ENCODE measurements around the gene MBNL2. TPM values are rescaled to one million over a fixed set of nuclear protein-coding genes. Genes with fewer than 3 reads are reported as not detected.

Gene MBNL2
- total RNA-seq, 1 donor from 2014 or later, result 71.8 TPM

DNA sequence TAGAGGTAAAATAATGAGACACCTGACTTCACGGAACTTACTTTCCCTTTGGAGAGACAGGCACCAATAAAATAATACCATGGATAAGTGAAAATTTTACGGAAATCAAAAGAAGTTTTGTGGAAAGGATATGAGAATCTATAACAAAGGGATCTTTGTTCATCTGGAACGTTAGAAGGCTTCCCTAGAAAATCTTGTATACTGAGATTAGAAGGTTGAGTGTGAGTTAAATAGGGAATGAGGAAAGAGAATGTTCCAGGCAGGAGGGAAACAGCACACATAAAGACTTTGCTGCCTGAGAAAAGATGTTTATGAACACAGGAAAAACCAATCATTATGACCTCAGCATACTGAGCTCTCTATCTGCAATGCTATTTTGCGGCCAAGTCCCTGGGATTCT is 192.3 kb downstream of the MBNL2 start:
- H3K9me3 Mint-ChIP-seq, result no peaks in the 10 kb centered on the region
- no peaks in the 10 kb centered on the region for H3K4me1 Mint-ChIP-seq
- no peak for DNase-seq (ENCODE audit: low spot score in 2 of 2, unreplicated experiment in 2 of 2)
- H3K27me3 Mint-ChIP-seq (ENCODE audit: low read depth), result no peaks in the 10 kb centered on the region
- H3K27ac Mint-ChIP-seq, result peak overlapping the region; percentile 13
- no peak for TF ChIP-seq CTCF (IDR thresholded peaks at IDR 0.05; ENCODE audit: unreplicated experiment)
- no peak overlapping the region for H3K4me3 Mint-ChIP-seq
- no peaks in the 10 kb centered on the region for H3K36me3 Mint-ChIP-seq

DNA sequence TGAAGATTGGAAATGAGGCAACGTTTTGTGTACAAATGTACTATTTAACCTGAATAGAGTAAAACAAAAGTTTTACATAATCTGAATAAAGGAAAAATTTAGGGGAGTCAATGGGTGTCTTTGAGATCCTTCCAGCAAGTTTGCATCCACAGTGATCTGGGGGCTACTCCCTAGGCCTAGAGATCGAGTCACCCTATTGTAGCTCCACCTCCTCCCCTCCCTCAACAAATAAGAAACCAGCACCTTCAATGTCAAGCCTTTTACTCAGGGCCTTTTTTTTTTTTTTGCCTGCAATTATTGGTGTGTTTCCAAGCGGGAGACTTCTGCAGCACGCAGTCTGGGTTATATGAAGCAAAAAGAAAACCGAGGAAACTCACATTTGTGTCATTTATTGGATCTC is 195.6 kb downstream of the MBNL2 start:
- H3K4me3 Mint-ChIP-seq, result no peak overlapping the region
- DNase-seq (ENCODE audit: low spot score in 2 of 2, unreplicated experiment in 2 of 2), result no peak

DNA sequence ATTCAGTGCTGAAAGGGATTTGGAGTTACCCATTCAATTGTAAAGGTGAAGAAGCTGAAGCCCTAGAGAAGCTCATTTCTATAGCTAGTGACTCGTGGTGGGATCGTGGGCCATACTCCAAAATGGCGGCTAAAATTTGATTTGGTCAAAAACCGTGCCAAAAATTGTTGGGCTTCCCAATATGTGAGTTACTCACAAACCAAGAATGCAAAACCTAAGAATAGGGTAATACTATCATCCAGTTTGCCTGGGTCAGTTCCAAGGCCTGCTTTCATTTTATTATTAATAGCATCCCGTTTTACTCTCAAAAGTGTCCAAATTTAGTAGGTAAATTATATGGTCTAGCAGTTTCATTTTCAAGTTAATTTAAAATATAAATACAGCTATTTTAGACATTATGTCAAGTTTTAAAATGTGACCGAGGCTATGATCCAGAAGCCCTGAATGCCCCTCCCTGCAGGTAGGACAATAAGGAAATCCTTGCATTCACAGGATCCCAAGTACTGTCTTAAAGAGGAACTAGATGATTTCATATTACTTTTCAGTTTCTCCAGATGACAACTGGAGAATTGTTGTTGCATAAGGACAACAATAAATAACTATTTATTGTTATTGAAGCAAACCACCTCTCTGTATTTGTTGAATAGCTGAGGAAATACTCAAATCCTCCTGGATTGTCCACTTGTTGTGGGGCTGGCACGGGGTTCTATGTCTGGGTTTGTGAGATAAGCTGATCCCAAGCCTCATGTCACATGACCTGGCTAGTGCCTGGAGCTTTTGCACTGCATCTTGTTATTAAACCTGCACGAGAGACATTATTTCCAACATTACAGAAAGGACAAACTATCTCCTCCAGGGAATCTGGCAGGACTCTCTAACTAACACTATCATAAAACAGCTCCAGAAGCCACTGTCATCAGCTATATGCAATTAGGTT is 200.3 kb downstream of the MBNL2 start:
- Mint-ChIP-seq H3K9me3 (no peaks in the 10 kb centered on the region), H3K27ac (no peak overlapping the region), H3K27me3 (ENCODE audit: low read depth) (no peaks in the 10 kb centered on the region), H3K36me3 (no peaks in the 10 kb centered on the region), H3K4me3 (no peak overlapping the region), H3K4me1 (no peaks in the 10 kb centered on the region)
- no peak for DNase-seq (ENCODE audit: low spot score in 2 of 2, unreplicated experiment in 2 of 2)
- TF ChIP-seq CTCF (IDR thresholded peaks at IDR 0.05; ENCODE audit: unreplicated experiment), result no peak

More for the DNA sequence above, 195.6 kb downstream of the MBNL2 start:
- H3K27me3 Mint-ChIP-seq (ENCODE audit: low read depth), result no peaks in the 10 kb centered on the region
- no peaks in the 10 kb centered on the region for H3K9me3 Mint-ChIP-seq
- H3K27ac Mint-ChIP-seq, result no peak overlapping the region
- TF ChIP-seq CTCF (IDR thresholded peaks at IDR 0.05; ENCODE audit: unreplicated experiment), result no peak
- H3K36me3 Mint-ChIP-seq, result no peaks in the 10 kb centered on the region
- no peaks in the 10 kb centered on the region for H3K4me1 Mint-ChIP-seq

DNA sequence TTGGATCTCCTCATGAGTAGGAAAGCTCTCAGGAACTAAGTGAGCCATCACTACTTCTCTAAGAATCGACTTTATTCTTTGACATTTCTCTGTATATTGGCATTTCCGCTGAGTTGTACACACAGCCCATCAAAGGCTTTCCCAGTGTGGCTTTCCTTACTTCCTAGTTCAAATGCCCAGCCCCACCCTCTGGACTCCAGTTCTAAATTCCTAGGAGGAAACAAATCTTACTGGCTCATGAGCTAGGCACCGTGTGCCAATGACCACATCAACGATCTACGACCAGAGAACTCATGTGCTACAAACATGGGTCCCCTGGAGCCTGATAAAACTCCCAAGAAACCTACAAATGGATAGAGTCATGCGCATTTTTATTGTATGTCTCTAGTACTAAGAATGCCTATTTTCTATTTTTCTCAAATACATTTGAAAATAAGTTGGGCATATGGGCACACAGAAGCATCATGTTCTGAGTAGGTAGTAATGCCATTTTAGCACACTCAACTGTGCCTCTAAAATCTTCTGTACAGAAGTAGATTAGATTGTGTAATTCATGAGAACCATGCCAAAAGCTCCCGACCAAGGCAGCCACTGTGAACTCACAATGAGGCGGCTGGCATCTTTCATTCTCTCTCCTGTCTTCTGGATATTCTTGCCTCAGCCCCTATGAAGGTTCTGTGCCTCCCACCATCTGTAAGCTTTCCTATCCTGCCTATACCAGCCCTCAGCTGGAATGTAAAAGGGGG is 201.3 kb downstream of the MBNL2 start:
- no peak for DNase-seq (ENCODE audit: low spot score in 2 of 2, unreplicated experiment in 2 of 2)
- no peak overlapping the region for H3K4me3 Mint-ChIP-seq
- no peaks in the 10 kb centered on the region for H3K36me3 Mint-ChIP-seq
- no peaks in the 10 kb centered on the region for H3K27me3 Mint-ChIP-seq (ENCODE audit: low read depth)
- no peaks in the 10 kb centered on the region for H3K4me1 Mint-ChIP-seq
- no peak overlapping the region for H3K27ac Mint-ChIP-seq
- H3K9me3 Mint-ChIP-seq, result no peaks in the 10 kb centered on the region
- TF ChIP-seq CTCF (IDR thresholded peaks at IDR 0.05; ENCODE audit: unreplicated experiment), result no peak

GRCh38 chr13:97425590-97425989 is 203.5 kb downstream of the MBNL2 start:
- no peaks in the 10 kb centered on the region for H3K36me3 Mint-ChIP-seq
- H3K4me1 Mint-ChIP-seq, result peaks cover 12% of the 10 kb centered on the region
- H3K9me3 Mint-ChIP-seq, result no peaks in the 10 kb centered on the region
- no peak overlapping the region for H3K4me3 Mint-ChIP-seq
- DNase-seq (ENCODE audit: low spot score in 2 of 2, unreplicated experiment in 2 of 2), result no peak
- no peaks in the 10 kb centered on the region for H3K27me3 Mint-ChIP-seq (ENCODE audit: low read depth)
- H3K27ac Mint-ChIP-seq, result no peak overlapping the region
- TF ChIP-seq CTCF (IDR thresholded peaks at IDR 0.05; ENCODE audit: unreplicated experiment), result no peak

Data from mesothelial cell of epicardium (in vitro differentiated cells).